ENCODE data around the gene USP35.
"Not testable (repeated sequence)": the region's sequence is repeated elsewhere in the genome, so short reads cannot be mapped to it uniquely, and the experiment has no call there.

The USP35 gene

DNA sequence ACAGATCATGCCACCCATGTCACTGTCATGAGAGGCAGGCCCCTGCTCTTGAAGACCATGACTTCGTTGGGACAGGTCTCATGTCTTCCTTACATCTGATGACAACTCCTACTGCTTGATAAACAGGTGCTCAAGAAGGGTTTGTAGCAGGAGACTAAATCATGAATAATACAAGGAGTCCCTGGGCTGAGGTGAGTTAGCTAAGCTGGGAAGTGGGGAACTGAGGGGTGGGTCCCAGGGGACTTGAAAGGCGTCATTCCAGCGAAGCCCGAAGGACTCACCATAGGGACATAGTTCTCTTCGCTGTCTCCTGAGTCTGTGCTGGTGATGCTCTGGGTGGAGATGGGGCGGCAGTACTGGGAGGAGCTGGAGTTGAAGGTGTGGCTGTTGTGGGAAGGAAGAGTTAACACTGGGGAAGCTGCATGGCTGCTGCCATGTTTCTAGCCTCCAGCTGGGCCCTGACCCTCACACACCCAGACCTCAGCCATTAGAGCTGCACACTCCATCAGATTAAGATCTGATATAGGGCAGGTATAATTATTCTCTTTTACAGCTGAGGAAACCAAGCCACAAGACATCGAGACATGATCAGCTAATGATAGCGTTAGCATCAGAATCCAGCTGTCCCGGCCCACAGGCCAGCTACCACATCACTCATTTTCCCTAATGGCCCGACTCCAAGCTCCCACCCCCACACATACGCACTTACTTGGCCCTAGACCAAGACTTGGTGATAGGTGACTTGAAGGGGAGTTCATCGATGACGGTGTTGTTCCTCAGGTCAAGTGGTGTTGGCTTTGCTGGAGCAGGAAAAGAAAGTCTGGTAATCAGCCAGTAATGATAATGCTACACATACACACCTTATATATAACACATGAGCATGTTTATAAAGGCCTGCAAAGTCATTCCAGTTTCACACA lies 32.9 kb downstream of the USP35 start:
- H3K4me2 ChIP-seq (ENCODE audit: low read length) = no peak overlapping the region
- H3F3A ChIP-seq (ENCODE audit: insufficient read depth, low read length) = no peaks in the 10 kb centered on the region
- no peaks in the 10 kb centered on the region for H3K36me3 ChIP-seq (ENCODE audit: insufficient read depth, low read length)
- no peaks in the 10 kb centered on the region for H3K79me2 ChIP-seq (ENCODE audit: insufficient read depth, low read length)
- no peak overlapping the region for H3K9ac ChIP-seq (ENCODE audit: low read length)
- no peaks in the 10 kb centered on the region for H3K27me3 ChIP-seq (ENCODE audit: insufficient read depth, low read length)
- no peaks in the 10 kb centered on the region for H3K9me3 ChIP-seq (ENCODE audit: low read length)
- no peak overlapping the region for H2AFZ ChIP-seq (ENCODE audit: low read length)
- H4K20me1 ChIP-seq (ENCODE audit: insufficient read depth, low read length) = no peaks in the 10 kb centered on the region
- H3K4me1 ChIP-seq (ENCODE audit: insufficient read depth, low read length, severe bottlenecking) = peaks cover 7% of the 10 kb centered on the region
- H3K4me3 ChIP-seq (ENCODE audit: low read depth, low read length, poor library complexity, severe bottlenecking) = no peak overlapping the region
- no peak for TF ChIP-seq EZH2 (IDR thresholded peaks at IDR 0.05; ENCODE audit: borderline replicate concordance, low read length)
- TF ChIP-seq, protein P1, sequence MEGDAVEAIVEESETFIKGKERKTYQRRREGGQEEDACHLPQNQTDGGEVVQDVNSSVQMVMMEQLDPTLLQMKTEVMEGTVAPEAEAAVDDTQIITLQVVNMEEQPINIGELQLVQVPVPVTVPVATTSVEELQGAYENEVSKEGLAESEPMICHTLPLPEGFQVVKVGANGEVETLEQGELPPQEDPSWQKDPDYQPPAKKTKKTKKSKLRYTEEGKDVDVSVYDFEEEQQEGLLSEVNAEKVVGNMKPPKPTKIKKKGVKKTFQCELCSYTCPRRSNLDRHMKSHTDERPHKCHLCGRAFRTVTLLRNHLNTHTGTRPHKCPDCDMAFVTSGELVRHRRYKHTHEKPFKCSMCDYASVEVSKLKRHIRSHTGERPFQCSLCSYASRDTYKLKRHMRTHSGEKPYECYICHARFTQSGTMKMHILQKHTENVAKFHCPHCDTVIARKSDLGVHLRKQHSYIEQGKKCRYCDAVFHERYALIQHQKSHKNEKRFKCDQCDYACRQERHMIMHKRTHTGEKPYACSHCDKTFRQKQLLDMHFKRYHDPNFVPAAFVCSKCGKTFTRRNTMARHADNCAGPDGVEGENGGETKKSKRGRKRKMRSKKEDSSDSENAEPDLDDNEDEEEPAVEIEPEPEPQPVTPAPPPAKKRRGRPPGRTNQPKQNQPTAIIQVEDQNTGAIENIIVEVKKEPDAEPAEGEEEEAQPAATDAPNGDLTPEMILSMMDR (IDR thresholded peaks at IDR 0.05; ENCODE audit: low read length) = no peak
- no peak overlapping the region for H3K27ac ChIP-seq (ENCODE audit: low read depth, low read length, poor library complexity, severe bottlenecking)
- H3K9me2 ChIP-seq (ENCODE audit: low read depth, low read length) = no peaks in the 10 kb centered on the region

DNA sequence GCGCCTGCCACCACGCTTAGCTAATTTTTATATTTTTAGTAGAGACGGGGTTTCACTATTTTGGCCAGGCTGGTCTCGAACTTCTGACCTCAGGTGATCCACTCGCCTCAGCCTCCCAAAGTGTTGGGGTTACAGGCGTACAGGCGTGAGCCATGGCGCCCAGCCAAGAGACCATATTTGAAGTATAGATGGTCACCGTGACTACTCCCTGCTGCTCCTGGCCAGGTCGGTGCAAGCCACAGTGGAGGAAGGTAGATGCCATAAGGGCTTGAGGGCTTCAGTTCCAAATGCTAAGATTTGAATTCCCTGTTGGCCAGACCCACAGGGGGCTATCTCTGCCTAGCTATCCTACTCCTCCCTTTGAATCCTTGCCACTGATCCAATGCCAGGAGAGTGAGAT lies 34.0 kb downstream of the USP35 start:
- not testable (repeated sequence) for H3K79me2 ChIP-seq (ENCODE audit: insufficient read depth, low read length); H3K9me3 ChIP-seq (ENCODE audit: low read length); H3K4me2 ChIP-seq (ENCODE audit: low read length); H4K20me1 ChIP-seq (ENCODE audit: insufficient read depth, low read length); H3K27me3 ChIP-seq (ENCODE audit: insufficient read depth, low read length); H3K9me2 ChIP-seq (ENCODE audit: low read depth, low read length); H3K27ac ChIP-seq (ENCODE audit: low read depth, low read length, poor library complexity, severe bottlenecking); H3F3A ChIP-seq (ENCODE audit: insufficient read depth, low read length); H3K9ac ChIP-seq (ENCODE audit: low read length); H3K4me3 ChIP-seq (ENCODE audit: low read depth, low read length, poor library complexity, severe bottlenecking); H2AFZ ChIP-seq (ENCODE audit: low read length); H3K36me3 ChIP-seq (ENCODE audit: insufficient read depth, low read length); H3K4me1 ChIP-seq (ENCODE audit: insufficient read depth, low read length, severe bottlenecking)

DNA sequence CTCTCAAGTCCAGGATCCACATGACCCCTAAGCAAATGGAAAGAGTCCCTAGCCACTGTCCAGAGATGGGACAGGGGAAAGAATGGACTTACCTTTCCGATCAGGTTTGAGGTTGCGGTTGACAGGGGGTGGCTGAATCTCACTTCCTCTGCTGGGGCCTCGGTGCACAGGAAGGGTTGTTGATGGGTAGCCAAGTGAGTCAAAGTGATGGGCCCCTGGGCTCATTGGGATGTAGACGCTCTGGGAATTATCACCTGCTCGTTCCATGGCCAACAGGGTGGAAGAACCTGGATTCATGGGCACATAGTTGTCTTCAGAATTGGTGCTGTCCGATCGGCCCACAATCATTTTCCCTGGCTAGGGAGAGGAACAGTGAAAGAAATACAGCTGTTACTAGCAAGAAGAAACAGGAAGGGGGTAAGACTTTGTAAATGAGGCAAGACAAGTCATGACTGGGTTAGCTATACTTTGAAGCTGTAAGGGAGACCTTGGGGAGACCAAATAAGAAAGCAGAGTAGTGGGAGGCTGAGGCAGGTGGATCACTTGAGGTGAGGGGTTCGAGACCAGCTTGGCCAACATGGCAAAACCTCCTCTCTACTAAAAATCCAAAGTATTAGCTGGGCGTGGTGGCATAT lies 34.7 kb downstream of the USP35 start:
- Histone ChIP-seq H3F3A (ENCODE audit: insufficient read depth, low read length) (no peaks in the 10 kb centered on the region), H3K27me3 (ENCODE audit: insufficient read depth, low read length) (no peaks in the 10 kb centered on the region), H3K9me3 (ENCODE audit: low read length) (no peaks in the 10 kb centered on the region), H2AFZ (ENCODE audit: low read length) (no peak overlapping the region), H3K79me2 (ENCODE audit: insufficient read depth, low read length) (no peaks in the 10 kb centered on the region), H3K4me1 (ENCODE audit: insufficient read depth, low read length, severe bottlenecking) (peaks cover 7% of the 10 kb centered on the region), H4K20me1 (ENCODE audit: insufficient read depth, low read length) (no peaks in the 10 kb centered on the region), H3K27ac (ENCODE audit: low read depth, low read length, poor library complexity, severe bottlenecking) (no peak overlapping the region), H3K9ac (ENCODE audit: low read length) (no peak overlapping the region), H3K4me3 (ENCODE audit: low read depth, low read length, poor library complexity, severe bottlenecking) (no peak overlapping the region), H3K4me2 (ENCODE audit: low read length) (peak overlapping the region; percentile 17; the same call in 1 of the 2 replicates), H3K9me2 (ENCODE audit: low read depth, low read length) (no peaks in the 10 kb centered on the region), H3K36me3 (ENCODE audit: insufficient read depth, low read length) (no peaks in the 10 kb centered on the region)
- no peak for TF ChIP-seq EZH2 (IDR thresholded peaks at IDR 0.05; ENCODE audit: borderline replicate concordance, low read length)
- TF ChIP-seq, protein P1 (IDR thresholded peaks at IDR 0.05; ENCODE audit: low read length) = no peak
